HG02759 (cell line): ENCODE measurements around the gene YIPF4.
"Not testable (repeated sequence)": the region's sequence is repeated elsewhere in the genome, so short reads cannot be mapped to it uniquely, and the experiment has no call there.

Source experiments
- ATAC-seq: cut with Tn5 transposase; IDR thresholded peaks from one replicate; pipeline ENCODE4 v1.9.1; 2021; ENCODE audit warnings: mild to moderate bottlenecking, moderate library complexity; ENCODE audit not compliant: unreplicated experiment

YIPF4 gene

GRCh38 chr2:32364290-32364689, 86.6 kb downstream of the YIPF4 start:
- ATAC-seq: not testable (repeated sequence)

- not testable (repeated sequence) for ATAC-seq
Measured at GRCh38 chr2:32365679-32366078, 88.0 kb downstream of the YIPF4 start.
